Dendritic cell treated with granulocyte-macrophage colony-stimulating factor and Interleukin-4, amounts not matched to agents 40 ng/mL and 50 ng/mL, for 4 days (primary cell): ENCODE measurements around the gene CCDC192.
"Not testable (repeated sequence)": the region's sequence is repeated elsewhere in the genome, so short reads cannot be mapped to it uniquely, and the experiment has no call there.

Experiments used
- H3K27ac Mint-ChIP-seq: one replicate; pipeline ENCODE4 v1.8.0; 2022; ENCODE audit warnings: mild to moderate bottlenecking, mixed read lengths
- H3K27me3 Mint-ChIP-seq: one replicate; pipeline ENCODE4 v1.8.0; 2022; ENCODE audit warnings: mild to moderate bottlenecking, mixed read lengths
- H3K36me3 Mint-ChIP-seq: one replicate; pipeline ENCODE4 v1.8.0; 2022; ENCODE audit warnings: low read depth, mixed read lengths
- H3K4me1 Mint-ChIP-seq: one replicate; pipeline ENCODE4 v1.8.0; 2022; ENCODE audit warnings: low read depth, mixed read lengths
- H3K4me3 Mint-ChIP-seq: one replicate; pipeline ENCODE4 v1.8.0; 2022; ENCODE audit warnings: mild to moderate bottlenecking, moderate library complexity, mixed read lengths
- H3K9me3 Mint-ChIP-seq: one replicate; pipeline ENCODE4 v1.8.0; 2022; ENCODE audit warnings: mixed read lengths
- intact Hi-C: fragments of 100-400 bp; cut with micrococcal nuclease; formaldehyde crosslinking; loops from one replicate; pipeline ENCODE4 v1.15.0; 2022

Gene CCDC192

GRCh38 chr5:127758766-127759283, 55.6 kb downstream of the CCDC192 start:
- Mint-ChIP-seq H3K9me3 (no peaks in the 10 kb centered on the region), H3K27me3 (no peaks in the 10 kb centered on the region), H3K4me1 (no peaks in the 10 kb centered on the region), H3K4me3 (no peak overlapping the region), H3K27ac (no peak overlapping the region), H3K36me3 (no peaks in the 10 kb centered on the region)
- intact Hi-C loops, result loop anchor here (5.0 to 10.0 kb wide), 2 partner anchors 443 to 736 kb away; no protein-coding TSS in a partner anchor

GRCh38 chr5:127761869-127762268, 58.7 kb downstream of the CCDC192 start:
- no peaks in the 10 kb centered on the region for H3K9me3 Mint-ChIP-seq
- no peaks in the 10 kb centered on the region for H3K4me1 Mint-ChIP-seq
- no peaks in the 10 kb centered on the region for H3K27me3 Mint-ChIP-seq
- H3K27ac Mint-ChIP-seq, result no peak overlapping the region
- intact Hi-C loops, result no loop called here
- no peaks in the 10 kb centered on the region for H3K36me3 Mint-ChIP-seq
- H3K4me3 Mint-ChIP-seq, result no peak overlapping the region

GRCh38 chr5:127762412-127762811, 59.2 kb downstream of the CCDC192 start:
- intact Hi-C loops, result no loop called here
- Mint-ChIP-seq H3K4me3 (no peak overlapping the region), H3K9me3 (no peaks in the 10 kb centered on the region), H3K27ac (no peak overlapping the region), H3K36me3 (no peaks in the 10 kb centered on the region), H3K27me3 (no peaks in the 10 kb centered on the region), H3K4me1 (no peaks in the 10 kb centered on the region)

- intact Hi-C loops, result no loop called here
Measured at GRCh38 chr5:127766676-127767335, 63.6 kb downstream of the CCDC192 start.

GRCh38 chr5:127769386-127769785, 66.2 kb downstream of the CCDC192 start:
- H3K27ac Mint-ChIP-seq, result no peak overlapping the region
- H3K4me1 Mint-ChIP-seq, result no peaks in the 10 kb centered on the region
- H3K9me3 Mint-ChIP-seq, result no peaks in the 10 kb centered on the region
- H3K4me3 Mint-ChIP-seq, result no peak overlapping the region
- H3K36me3 Mint-ChIP-seq, result no peaks in the 10 kb centered on the region
- no peaks in the 10 kb centered on the region for H3K27me3 Mint-ChIP-seq
- intact Hi-C loops, result no loop called here

More at GRCh38 chr5:127766676-127767335, 63.6 kb downstream of the CCDC192 start:
- H3K36me3 Mint-ChIP-seq, result no peaks in the 10 kb centered on the region
- no peaks in the 10 kb centered on the region for H3K27me3 Mint-ChIP-seq
- no peak overlapping the region for H3K4me3 Mint-ChIP-seq
- H3K4me1 Mint-ChIP-seq, result no peaks in the 10 kb centered on the region
- no peaks in the 10 kb centered on the region for H3K9me3 Mint-ChIP-seq
- no peak overlapping the region for H3K27ac Mint-ChIP-seq

- intact Hi-C loops, result no loop called here
- no peaks in the 10 kb centered on the region for H3K27me3 Mint-ChIP-seq
- H3K4me1 Mint-ChIP-seq, result no peaks in the 10 kb centered on the region
- no peak overlapping the region for H3K4me3 Mint-ChIP-seq
- no peak overlapping the region for H3K27ac Mint-ChIP-seq
- H3K36me3 Mint-ChIP-seq, result no peaks in the 10 kb centered on the region
- peaks cover 5% of the 10 kb centered on the region for H3K9me3 Mint-ChIP-seq
Measured at GRCh38 chr5:127770272-127770671, 67.1 kb downstream of the CCDC192 start.

GRCh38 chr5:127772531-127772930, 69.3 kb downstream of the CCDC192 start:
- Mint-ChIP-seq H3K27ac (no peak overlapping the region), H3K4me1 (no peaks in the 10 kb centered on the region), H3K27me3 (no peaks in the 10 kb centered on the region), H3K9me3 (peaks cover 16% of the 10 kb centered on the region), H3K36me3 (no peaks in the 10 kb centered on the region), H3K4me3 (no peak overlapping the region)
- intact Hi-C loops, result no loop called here

- Mint-ChIP-seq H3K4me3 (no peak overlapping the region), H3K27ac (no peak overlapping the region), H3K4me1 (no peaks in the 10 kb centered on the region), H3K9me3 (peaks cover 16% of the 10 kb centered on the region), H3K27me3 (no peaks in the 10 kb centered on the region), H3K36me3 (no peaks in the 10 kb centered on the region)
- intact Hi-C loops, result no loop called here
Measured at GRCh38 chr5:127774221-127774620, 71.0 kb downstream of the CCDC192 start.

GRCh38 chr5:127776477-127776876, 73.3 kb downstream of the CCDC192 start:
- Mint-ChIP-seq H3K27me3 (no peaks in the 10 kb centered on the region), H3K4me3 (no peak overlapping the region), H3K4me1 (no peaks in the 10 kb centered on the region), H3K36me3 (no peaks in the 10 kb centered on the region), H3K27ac (no peak overlapping the region), H3K9me3 (peaks cover 16% of the 10 kb centered on the region)
- intact Hi-C loops, result no loop called here

- Mint-ChIP-seq H3K36me3 (no peaks in the 10 kb centered on the region), H3K4me1 (no peaks in the 10 kb centered on the region), H3K4me3 (no peak overlapping the region), H3K9me3 (peaks cover 29% of the 10 kb centered on the region), H3K27me3 (no peaks in the 10 kb centered on the region), H3K27ac (no peak overlapping the region)
- intact Hi-C loops, result no loop called here
Measured at GRCh38 chr5:127777957-127778356, 74.8 kb downstream of the CCDC192 start.

GRCh38 chr5:127782450-127782849, 79.3 kb downstream of the CCDC192 start:
- H3K27ac Mint-ChIP-seq, H3K36me3 Mint-ChIP-seq, H3K4me3 Mint-ChIP-seq, H3K4me1 Mint-ChIP-seq, H3K27me3 Mint-ChIP-seq, intact Hi-C loops: not testable (repeated sequence)
- peaks cover 15% of the 10 kb centered on the region for H3K9me3 Mint-ChIP-seq

GRCh38 chr5:127785098-127785927, 82.1 kb downstream of the CCDC192 start:
- peaks cover 33% of the 10 kb centered on the region for H3K9me3 Mint-ChIP-seq
- no peak overlapping the region for H3K27ac Mint-ChIP-seq
- H3K4me3 Mint-ChIP-seq, result no peak overlapping the region
- H3K36me3 Mint-ChIP-seq, result no peaks in the 10 kb centered on the region
- H3K4me1 Mint-ChIP-seq, result no peaks in the 10 kb centered on the region
- no peaks in the 10 kb centered on the region for H3K27me3 Mint-ChIP-seq
- intact Hi-C loops, result no loop called here

GRCh38 chr5:127791439-127791838, 88.2 kb downstream of the CCDC192 start:
- Mint-ChIP-seq H3K27me3 (no peaks in the 10 kb centered on the region), H3K36me3 (no peaks in the 10 kb centered on the region), H3K4me3 (no peak overlapping the region), H3K4me1 (no peaks in the 10 kb centered on the region), H3K9me3 (peaks cover 43% of the 10 kb centered on the region), H3K27ac (no peak overlapping the region)
- intact Hi-C loops, result no loop called here

- H3K4me3 Mint-ChIP-seq, H3K36me3 Mint-ChIP-seq, intact Hi-C loops, H3K4me1 Mint-ChIP-seq, H3K27me3 Mint-ChIP-seq, H3K27ac Mint-ChIP-seq: not testable (repeated sequence)
- peaks cover 43% of the 10 kb centered on the region for H3K9me3 Mint-ChIP-seq
Measured at GRCh38 chr5:127791908-127792307, 88.7 kb downstream of the CCDC192 start.
